Hypothalamus (tissue), 51 donors: ENCODE results near the gene UBE2Q1.

Experiments used
- DNase-seq, 51 donors: peaks; one replicate each; lab custom pipeline; 2025; lab: John Stamatoyannopoulos, UW

UBE2Q1 gene

GRCh38 chr1:154519591-154519991, 38.9 kb downstream of the UBE2Q1 start:
- no peak for DNase-seq

DNA sequence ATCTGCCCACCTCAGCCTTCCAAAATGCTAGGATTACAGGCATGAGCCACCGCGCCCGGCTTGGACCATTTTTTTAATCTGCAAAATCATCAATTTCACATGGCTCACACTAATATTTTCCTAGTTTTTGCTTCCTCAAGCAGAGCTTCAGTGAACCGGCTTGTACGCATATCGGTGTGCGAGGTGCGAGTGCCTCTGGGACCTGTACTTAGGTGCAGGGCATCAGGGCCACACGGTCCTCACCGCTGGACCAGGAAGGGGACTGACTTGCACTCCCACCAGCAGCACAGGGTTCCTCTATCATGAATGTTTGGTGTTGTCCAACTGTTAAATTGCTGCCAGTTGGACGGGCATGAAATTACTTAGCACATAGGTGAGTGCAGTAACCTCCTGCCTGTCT, 40.8 kb downstream of the UBE2Q1 start:
- DNase-seq: no peak

DNA sequence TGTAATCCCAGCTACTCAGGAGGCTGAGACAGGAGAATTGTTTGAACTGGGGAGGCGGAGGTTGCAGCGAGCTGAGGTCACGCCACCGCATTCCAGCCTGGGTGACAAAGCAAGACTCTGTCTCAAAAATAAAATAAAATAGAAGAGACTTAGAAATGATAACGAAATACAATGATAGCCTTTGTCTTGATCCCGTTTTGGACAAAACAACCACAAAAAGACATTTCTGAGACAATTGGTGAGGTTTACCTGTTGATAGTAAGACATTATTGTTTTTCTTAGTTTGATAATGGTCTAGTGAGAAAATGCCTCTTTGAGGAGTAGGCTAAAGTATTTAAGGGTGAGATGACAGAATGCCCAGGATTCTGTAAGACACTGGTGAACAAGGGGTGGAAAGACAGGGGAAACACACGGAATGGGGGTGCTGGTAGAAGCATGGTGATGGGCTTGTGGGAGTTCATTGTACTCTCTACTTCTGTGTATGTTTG, 44.4 kb downstream of the UBE2Q1 start:
- no peak for DNase-seq

GRCh38 chr1:154512760-154513159, 45.7 kb downstream of the UBE2Q1 start:
- no peak for DNase-seq

DNA sequence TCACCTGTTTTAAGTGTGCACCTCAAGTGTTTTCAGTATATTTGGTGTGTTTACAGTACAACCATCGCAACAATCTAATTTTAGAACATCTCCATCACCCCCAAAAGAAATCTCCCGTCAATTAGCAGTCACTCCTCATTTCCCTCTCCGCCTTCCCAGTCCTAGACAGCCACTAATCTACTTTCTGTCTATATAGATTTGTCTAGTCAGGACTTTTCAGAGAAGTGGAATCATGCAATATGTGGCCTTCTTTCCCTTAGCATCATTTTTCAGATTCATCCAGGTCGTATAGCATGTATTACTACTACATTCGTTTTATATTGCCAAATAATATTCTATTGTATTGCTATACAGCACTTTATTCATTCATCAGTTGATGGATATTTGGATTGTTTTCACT, 54.6 kb downstream of the UBE2Q1 start:
- no peak for DNase-seq

DNA sequence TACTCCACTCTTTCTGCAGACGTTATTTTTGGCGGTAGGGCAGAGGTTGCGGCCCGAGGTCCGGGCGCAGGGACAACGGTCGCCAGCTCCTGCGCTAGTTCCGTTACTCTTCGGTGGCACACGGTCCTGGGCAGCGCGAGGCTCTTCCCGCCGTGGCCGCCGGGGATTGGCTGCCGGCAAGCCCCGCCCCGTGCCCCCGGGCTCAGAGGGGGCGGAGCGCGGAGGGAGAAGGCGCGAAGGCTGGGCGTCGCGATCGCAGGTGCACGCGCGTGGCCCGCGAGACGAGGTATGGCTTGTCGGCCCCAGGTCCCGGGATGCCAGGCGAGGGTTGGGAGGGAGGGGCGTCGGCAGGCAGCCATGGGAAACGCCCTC, 55.7 kb downstream of the UBE2Q1 start:
- no peak for DNase-seq

DNA sequence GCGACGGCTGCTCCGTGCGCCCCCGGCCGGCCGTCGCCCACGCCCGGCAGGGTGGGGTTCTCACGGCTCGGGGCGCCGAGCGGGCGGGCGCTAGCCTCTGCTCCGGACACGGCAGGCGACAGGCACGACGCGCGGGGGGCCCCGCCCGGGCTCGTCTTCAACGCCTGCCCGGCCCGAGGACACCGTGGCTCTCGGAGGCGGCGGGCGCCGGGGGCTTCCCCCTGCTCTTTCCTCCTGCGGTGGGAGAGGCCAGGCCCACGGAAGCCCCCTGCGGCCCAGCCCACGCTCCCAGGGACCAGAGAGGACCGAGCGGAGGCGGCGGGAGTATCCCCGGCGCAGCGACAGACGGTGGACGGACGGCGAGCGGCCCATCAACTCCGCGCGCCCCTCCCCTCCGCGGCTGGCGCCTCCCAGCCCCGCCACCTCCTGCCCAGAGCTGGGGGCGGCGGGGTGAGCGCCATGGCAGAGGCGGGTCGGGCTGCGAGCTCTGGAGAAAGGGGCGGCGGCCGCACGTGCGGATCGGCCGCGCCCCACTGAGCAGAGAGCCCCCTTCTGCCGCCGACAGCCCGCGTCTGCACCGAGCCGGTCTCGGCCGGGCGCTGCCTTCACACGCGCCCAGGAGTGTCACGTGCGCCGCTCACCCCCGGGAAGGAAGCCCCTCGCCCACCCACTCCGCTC, 56.3 kb downstream of the UBE2Q1 start, which contains the start of the genes SHE and TDRD10:
TSS of gene SHE (minus strand) at position 347 of the 678 bp plus-strand sequence. CDS start 386 bp downstream, outside the sequence.
TSS of gene TDRD10 (plus strand) at position 154 of the 678 bp plus-strand sequence. CDS start 4,685 bp downstream, outside the sequence.
- DNase-seq: no peak

DNA sequence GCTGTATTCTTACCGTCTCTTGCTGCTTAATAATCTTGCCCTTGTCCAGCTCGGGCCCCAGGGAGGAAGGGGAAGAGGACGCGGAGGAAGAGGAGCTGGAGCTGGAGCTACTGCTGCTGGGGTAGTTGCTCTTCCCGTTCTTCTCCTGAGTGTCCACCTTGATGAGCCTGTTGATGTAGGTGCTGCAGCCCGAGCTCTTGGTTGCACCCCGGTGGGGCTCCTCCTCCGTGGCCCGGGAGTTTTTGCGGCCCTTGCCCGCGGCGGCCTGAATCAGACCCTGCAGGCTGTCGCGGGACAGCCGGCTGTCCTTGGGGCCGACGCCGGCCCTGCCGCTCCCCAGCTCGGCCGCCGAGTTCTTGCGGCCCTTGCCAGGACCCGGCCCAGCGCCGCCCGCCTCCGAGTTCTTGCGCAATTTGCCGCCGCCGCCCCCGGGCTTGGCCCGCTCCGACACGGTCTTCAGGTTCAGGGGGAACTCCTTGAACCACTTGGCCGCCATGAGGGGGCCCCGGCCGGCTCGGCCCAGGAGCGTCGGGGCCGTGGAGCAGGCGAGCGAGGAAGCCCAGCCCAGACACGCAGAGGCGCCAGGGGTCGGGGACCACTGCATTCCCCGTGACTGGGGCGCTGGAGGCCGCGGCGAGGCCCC, 56.9 kb downstream of the UBE2Q1 start:
- peak in 1 of 51 donors; percentile 11 for DNase-seq

DNA sequence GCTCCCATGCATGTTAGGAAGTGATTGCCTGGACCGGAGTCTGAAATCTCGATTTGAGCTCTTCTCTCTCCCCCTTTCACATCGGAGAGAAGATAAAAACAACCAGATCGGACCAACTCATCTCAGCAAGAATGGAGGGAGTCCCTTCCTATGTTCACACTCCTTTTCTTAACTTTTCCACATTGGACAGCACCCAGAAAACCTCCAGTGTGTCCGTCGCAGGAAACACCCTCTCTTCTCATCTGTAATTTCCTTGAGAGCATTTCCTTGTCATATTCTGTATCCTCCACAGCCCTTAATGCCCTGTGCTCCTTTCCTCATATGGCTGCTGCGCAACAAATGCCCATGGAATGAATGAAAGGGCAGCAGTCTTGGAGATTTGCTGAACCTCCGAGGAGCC, 57.9 kb downstream of the UBE2Q1 start:
- DNase-seq: no peak

DNA sequence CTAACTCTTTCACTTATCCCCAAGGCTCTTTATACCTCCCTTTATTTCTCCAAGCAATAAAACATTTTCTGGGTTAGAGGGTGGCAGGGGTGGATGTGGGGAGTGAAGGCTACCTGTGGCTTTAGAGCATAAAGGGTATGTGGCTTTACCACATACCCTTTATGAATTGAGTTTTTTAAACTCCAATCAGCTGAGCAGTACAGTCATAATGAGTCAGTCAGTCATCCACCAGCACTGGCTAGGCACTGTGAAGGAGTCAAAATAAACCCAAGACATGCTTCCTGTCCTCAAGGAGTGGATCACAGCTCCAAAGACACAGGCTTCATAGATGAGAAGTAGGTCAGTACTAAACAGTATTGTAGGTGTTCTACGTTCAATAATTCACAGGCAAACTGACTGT, 59.0 kb downstream of the UBE2Q1 start:
- no peak for DNase-seq
